Body of pancreas (tissue), 4 donors: ENCODE data around the gene PCNX1.

ENCODE experiments used
- CTCF ChIP-seq, 7 experiments: fragments of 450-650 bp in 4 of 7; fragments of 200-600 bp in 3 of 7; sonication (generic) in 3 of 7; IDR thresholded peaks; one replicate each; pipeline ENCODE4 v1.5.1; 2016 to 2019; ENCODE audit warnings: antibody characterized with exemption in 7 of 7
- POLR2A ChIP-seq, 3 donors: fragments of 450-650 bp; IDR thresholded peaks; one replicate each; pipeline ENCODE4 v1.6.1; 2016; ENCODE audit warnings: antibody characterized with exemption in 3 of 3, mild to moderate bottlenecking in 2 of 3

- TF ChIP-seq CTCF (IDR thresholded peaks at IDR 0.05) (no peak), POLR2A (IDR thresholded peaks at IDR 0.05) (no peak)
Observed at GRCh38 chr14:71062581-71063303, 155.5 kb downstream of the PCNX1 start.
